ENCODE results near the gene RIMS4. TPM values are rescaled to one million over a fixed set of nuclear protein-coding genes. Genes with fewer than 3 reads are reported as not detected.

The RIMS4 gene
- total and polyA plus RNA-seq, 2 of the 8 experiments (the other 6 are each of a cell fraction or from before 2014, with no cell fraction given): 13.3 to 44.2 TPM

GRCh38 chr20:44828640-44829039 is 18.3 kb upstream of the RIMS4 start:
- H2BK15ac ChIP-seq (ENCODE audit: low read length): no peak overlapping the region
- no peaks in the 10 kb centered on the region; the same call in 1 of the 2 replicates for H3K23me2 ChIP-seq (ENCODE audit: low read depth, low read length)
- 0 out of 4 replicates have a peak, but pooled peaks cover 0 to 2% of the 10 kb centered on the region in 2 experiments for H3K9me3 ChIP-seq (ENCODE audit: insufficient read depth in 2 of 2, low read depth in 1 of 2, low read length in 1 of 2)
- H2BK5ac ChIP-seq (ENCODE audit: low read depth, low read length): no peak overlapping the region
- no peaks in the 10 kb centered on the region for H4K20me1 ChIP-seq (replicated peaks in 1 of 2; ENCODE audit: control insufficient read depth in 1 of 2, insufficient read depth in 2 of 2, low read length in 2 of 2)
- POLR2A ChIA-PET (ENCODE audit: partially characterized antibody): interaction anchor here (0.6 kb wide), 3 partner anchors 10 to 86 kb away, joined by 3 to 5 read pairs (median 5); no protein-coding TSS in a partner anchor
- no peak overlapping the region for H3K14ac ChIP-seq (ENCODE audit: insufficient read length)
- 97% methylated on average over 2 of the region's 2 CpGs; no CpG with 5 or more reads in 1 of the 2 experiments for WGBS, 2 experiments (ENCODE audit: extremely low coverage in 1 of 2, insufficient coverage in 1 of 2, insufficient read length in 1 of 2, insufficient replicate concordance in 2 of 2, low coverage in 1 of 2, low lambda C conversion rate in 2 of 2, missing lambda C conversion rate in 1 of 2)
- H2BK20ac ChIP-seq (ENCODE audit: low read length): no peak overlapping the region; the same call in 1 of the 2 replicates
- H3K23ac ChIP-seq (ENCODE audit: insufficient read length): no peak overlapping the region
- H3K27me3 ChIP-seq (replicated peaks in 1 of 4; ENCODE audit: control insufficient read depth in 3 of 4, extremely low read depth in 1 of 4, insufficient read depth in 3 of 4, low read length in 3 of 4): no peaks in the 10 kb centered on the region
- no peak overlapping the region for H3K4me2 ChIP-seq (ENCODE audit: insufficient read depth in 1 of 2, low read depth in 2 of 2, low read length in 2 of 2)
- no peak overlapping the region for H2BK120ac ChIP-seq (replicated peaks; ENCODE audit: low read depth, low read length)
- H3K79me1 ChIP-seq (ENCODE audit: low read depth, low read length): no peaks in the 10 kb centered on the region
- no peak overlapping the region for H3K27ac ChIP-seq (ENCODE audit: low read depth, low read length)
- H4K5ac ChIP-seq (ENCODE audit: insufficient read length, low read depth, low read length): no peak overlapping the region
- no peak overlapping the region for H3K4ac ChIP-seq (replicated peaks; ENCODE audit: insufficient read length, low read depth, low read length)
- H4K8ac ChIP-seq (ENCODE audit: extremely low read depth, insufficient read depth, low read length): no peak overlapping the region
- H3K79me2 ChIP-seq (ENCODE audit: control insufficient read depth in 1 of 2, insufficient read depth in 2 of 2, low read length in 2 of 2): no peaks in the 10 kb centered on the region
- H2AFZ ChIP-seq (ENCODE audit: low read length): no peak overlapping the region
- no peak overlapping the region for H2BK12ac ChIP-seq (ENCODE audit: low read depth, low read length)
- FAIRE-seq (no peak), DNase-seq (ENCODE audit: low read depth in 1 of 2, low spot score in 2 of 2) (no peak)
- no peak overlapping the region for H4K91ac ChIP-seq (replicated peaks; ENCODE audit: insufficient read length, low read length)
- H3K18ac ChIP-seq (ENCODE audit: extremely low read depth, low read length): no peak overlapping the region
- H3K56ac ChIP-seq (replicated peaks; ENCODE audit: insufficient read length, low read depth, low read length): no peak overlapping the region
- peaks cover 0 to 2% (median 0%) of the 10 kb centered on the region in 4 experiments; a peak in 1 of 7 replicates for H3K4me1 ChIP-seq (replicated peaks in 1 of 4; ENCODE audit: control insufficient read depth in 3 of 4, insufficient read depth in 4 of 4, low read length in 3 of 4)
- no peak overlapping the region for H3K4me3 ChIP-seq (ENCODE audit: extremely low read depth in 1 of 4, insufficient read depth in 2 of 4, low read depth in 3 of 4, low read length in 4 of 4)
- no peak overlapping the region for H3K9ac ChIP-seq (replicated peaks in 1 of 4; ENCODE audit: extremely low read depth in 1 of 4, low read depth in 3 of 4, low read length in 3 of 4)
- no peak overlapping the region for H2AK5ac ChIP-seq (ENCODE audit: low read depth, low read length)
- CTCF ChIA-PET (ENCODE audit: partially characterized antibody): interaction anchor here (0.8 kb wide), 1 partner anchor 15 kb away, joined by 3 read pairs; no protein-coding TSS in a partner anchor
- TF ChIP-seq CHD2 (IDR thresholded peaks at IDR 0.05; ENCODE audit: low read length): no peak
- no peak for TF ChIP-seq BRCA1 (IDR thresholded peaks at IDR 0.05; ENCODE audit: low read depth, low read length)
- no peak for TF ChIP-seq RXRA (IDR thresholded peaks at IDR 0.05; ENCODE audit: insufficient read depth, low read depth, low read length)
- H3K36me3 ChIP-seq (ENCODE audit: control insufficient read depth in 2 of 4, insufficient read depth in 4 of 4, low read length in 3 of 4): no peaks in the 10 kb centered on the region

Data from H1 (cell line).